Esophagus muscularis mucosa (tissue), 4 donors: ENCODE data around the gene PCF11. TPM values are rescaled to one million over a fixed set of nuclear protein-coding genes. Genes with fewer than 3 reads are reported as not detected.

Source experiments
- DNase-seq: peaks from one replicate; pipeline ENCODE4 v3.0.0-alpha.2; 2017; ENCODE audit errors: extremely low spot score
- H3K27ac ChIP-seq, 4 donors: fragments of 200-600 bp; sonication (generic); replicated peaks in 1 of 4; 1 replicate in 3 of 4; 2 replicates in 1 of 4; pipeline ENCODE4 v1.5.1; 2016 to 2019; ENCODE audit warnings: mild to moderate bottlenecking in 1 of 4
- H3K27me3 ChIP-seq, 4 donors: fragments of 200-600 bp; sonication (generic); one replicate each; pipeline versions ENCODE4 v1.5.1 to v1.6.0; 2016 to 2019
- H3K36me3 ChIP-seq, 4 donors: fragments of 200-600 bp; sonication (generic); one replicate each; pipeline ENCODE4 v1.5.1; 2016 to 2019
- H3K4me1 ChIP-seq, 4 donors: fragments of 200-600 bp; sonication (generic); one replicate each; pipeline ENCODE4 v1.5.1; 2016 to 2019
- H3K4me3 ChIP-seq, 4 donors: fragments of 200-600 bp; sonication (generic); 1 replicate in 2 of 4; 2 replicates in 2 of 4; pipeline ENCODE4 v1.5.1; 2016 to 2019; ENCODE audit warnings: mild to moderate bottlenecking in 4 of 4, moderate library complexity in 1 of 4
- H3K9me3 ChIP-seq, 4 donors: fragments of 200-600 bp; sonication (generic); 1 replicate in 3 of 4; 2 replicates in 1 of 4; pipeline ENCODE4 v1.5.1; 2016 to 2019
- EP300 ChIP-seq: sonication (generic); formaldehyde crosslinking; IDR thresholded peaks from one replicate; pipeline ENCODE4 v1.6.1; 2017; ENCODE audit warnings: antibody characterized with exemption
- POLR2A ChIP-seq: fragments of 450-650 bp; IDR thresholded peaks from one replicate; pipeline ENCODE4 v1.6.1; 2017; ENCODE audit warnings: antibody characterized with exemption, moderate library complexity, mild to moderate bottlenecking, low read depth
- POLR2AphosphoS5 ChIP-seq, 2 donors: sonication (generic); formaldehyde crosslinking; IDR thresholded peaks; one replicate each; pipeline ENCODE4 v1.6.1; 2017; ENCODE audit warnings: antibody characterized with exemption in 2 of 2
- WGBS: methylation state at CpG from one replicate; pipeline ENCODE4 v1.1.5; 2018; 5-methylcytosine and 5-hydroxymethylcytosine counted together
- intact Hi-C: fragments of 100-400 bp; cut with DNase I; formaldehyde crosslinking; loops from one replicate; pipeline ENCODE4 v1.15.1; 2023
- total RNA-seq, 4 donors: library from RNA; depleted of rRNA; stranded (reverse); fragments of >200 nt; gene quantifications; one replicate each; pipeline versions ENCODE4 v1.1.0 to v1.2.1, GENCODE V29; 2016
- TF ChIP-seq, protein P1 (sequence below), 3 experiments: fragments of 200-600 bp in 2 of 3; fragments of 450-650 bp in 1 of 3; sonication (generic) in 2 of 3; IDR thresholded peaks; one replicate each; pipeline ENCODE4 v1.5.1; 2017 to 2019; ENCODE audit warnings: antibody characterized with exemption in 3 of 3, mild to moderate bottlenecking in 2 of 3, moderate library complexity in 1 of 3

PCF11 gene
- total RNA-seq, 4 donors from 2014 or later, result 32.3 to 58.0 (median 41.9) TPM

- TF ChIP-seq POLR2AphosphoS5 (IDR thresholded peaks at IDR 0.05), result peak in 1 of 2 donors; percentile 35
- TF ChIP-seq POLR2A, result no peak
- H3K4me1 ChIP-seq, result peaks cover 30 to 41% (median 38%) of the 10 kb centered on the region in 4 donors
- DNase-seq, result no peak
- no peaks in the 10 kb centered on the region for H3K9me3 ChIP-seq
- no peaks in the 10 kb centered on the region for H3K36me3 ChIP-seq
- H3K27me3 ChIP-seq, result no peaks in the 10 kb centered on the region
- 1% methylated on average over 18 of the region's 18 CpGs for WGBS
- H3K27ac ChIP-seq, result peak overlapping the region; percentile 98 to 100 (median 100)
- intact Hi-C loops, result loop anchor here (2.0 to 10.0 kb wide), 4 partner anchors 35 to 257 kb away; partner anchors contain the start of genes ANKRD42, DDIAS, PRCP and RAB30
- H3K4me3 ChIP-seq, result peak overlapping the region; percentile 87 to 97 (median 93)
Measured at GRCh38 chr11:83157594-83158356, 844 bp downstream of the PCF11 start.

DNA sequence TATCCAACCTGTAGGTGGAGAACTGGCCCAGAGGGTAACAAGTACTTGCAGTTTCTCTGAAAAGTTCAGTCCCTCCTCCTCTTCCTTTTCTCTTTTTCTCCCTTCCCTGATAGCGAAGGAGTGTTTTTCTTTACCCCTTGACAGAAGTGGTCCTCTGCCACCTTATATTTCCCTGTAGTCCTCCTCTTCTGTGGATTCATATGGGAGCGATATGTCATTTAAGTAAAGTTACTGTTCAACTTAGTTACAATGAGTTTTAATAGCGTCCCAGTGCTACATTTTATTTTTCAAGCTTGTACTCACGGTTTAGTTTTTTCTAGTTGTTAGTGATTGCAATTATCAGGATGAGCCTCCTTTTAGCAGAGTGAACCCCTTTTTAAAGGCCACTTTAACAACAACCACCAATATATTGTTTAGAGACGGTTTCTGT, 1.4 kb downstream of the PCF11 start:
- Histone ChIP-seq H3K27ac (peak overlapping the region; percentile 98 to 100 (median 100)), H3K27me3 (no peaks in the 10 kb centered on the region), H3K9me3 (no peaks in the 10 kb centered on the region), H3K4me1 (peaks cover 35 to 45% (median 43%) of the 10 kb centered on the region in 4 donors), H3K36me3 (no peaks in the 10 kb centered on the region), H3K4me3 (peak overlapping the region; percentile 87 to 97 (median 93))
- TF ChIP-seq, protein P1, sequence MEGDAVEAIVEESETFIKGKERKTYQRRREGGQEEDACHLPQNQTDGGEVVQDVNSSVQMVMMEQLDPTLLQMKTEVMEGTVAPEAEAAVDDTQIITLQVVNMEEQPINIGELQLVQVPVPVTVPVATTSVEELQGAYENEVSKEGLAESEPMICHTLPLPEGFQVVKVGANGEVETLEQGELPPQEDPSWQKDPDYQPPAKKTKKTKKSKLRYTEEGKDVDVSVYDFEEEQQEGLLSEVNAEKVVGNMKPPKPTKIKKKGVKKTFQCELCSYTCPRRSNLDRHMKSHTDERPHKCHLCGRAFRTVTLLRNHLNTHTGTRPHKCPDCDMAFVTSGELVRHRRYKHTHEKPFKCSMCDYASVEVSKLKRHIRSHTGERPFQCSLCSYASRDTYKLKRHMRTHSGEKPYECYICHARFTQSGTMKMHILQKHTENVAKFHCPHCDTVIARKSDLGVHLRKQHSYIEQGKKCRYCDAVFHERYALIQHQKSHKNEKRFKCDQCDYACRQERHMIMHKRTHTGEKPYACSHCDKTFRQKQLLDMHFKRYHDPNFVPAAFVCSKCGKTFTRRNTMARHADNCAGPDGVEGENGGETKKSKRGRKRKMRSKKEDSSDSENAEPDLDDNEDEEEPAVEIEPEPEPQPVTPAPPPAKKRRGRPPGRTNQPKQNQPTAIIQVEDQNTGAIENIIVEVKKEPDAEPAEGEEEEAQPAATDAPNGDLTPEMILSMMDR (IDR thresholded peaks at IDR 0.05), result peak in 1 of 3 experiments; percentile 26
- TF ChIP-seq EP300, result no peak
- intact Hi-C loops, result loop anchor here (2.0 to 10.0 kb wide), 4 partner anchors 34 to 258 kb away; partner anchors contain the start of genes ANKRD42, DDIAS, PRCP and RAB30
- DNase-seq, result no peak
- WGBS, result 0% methylated on average over 5 of the region's 5 CpGs

DNA sequence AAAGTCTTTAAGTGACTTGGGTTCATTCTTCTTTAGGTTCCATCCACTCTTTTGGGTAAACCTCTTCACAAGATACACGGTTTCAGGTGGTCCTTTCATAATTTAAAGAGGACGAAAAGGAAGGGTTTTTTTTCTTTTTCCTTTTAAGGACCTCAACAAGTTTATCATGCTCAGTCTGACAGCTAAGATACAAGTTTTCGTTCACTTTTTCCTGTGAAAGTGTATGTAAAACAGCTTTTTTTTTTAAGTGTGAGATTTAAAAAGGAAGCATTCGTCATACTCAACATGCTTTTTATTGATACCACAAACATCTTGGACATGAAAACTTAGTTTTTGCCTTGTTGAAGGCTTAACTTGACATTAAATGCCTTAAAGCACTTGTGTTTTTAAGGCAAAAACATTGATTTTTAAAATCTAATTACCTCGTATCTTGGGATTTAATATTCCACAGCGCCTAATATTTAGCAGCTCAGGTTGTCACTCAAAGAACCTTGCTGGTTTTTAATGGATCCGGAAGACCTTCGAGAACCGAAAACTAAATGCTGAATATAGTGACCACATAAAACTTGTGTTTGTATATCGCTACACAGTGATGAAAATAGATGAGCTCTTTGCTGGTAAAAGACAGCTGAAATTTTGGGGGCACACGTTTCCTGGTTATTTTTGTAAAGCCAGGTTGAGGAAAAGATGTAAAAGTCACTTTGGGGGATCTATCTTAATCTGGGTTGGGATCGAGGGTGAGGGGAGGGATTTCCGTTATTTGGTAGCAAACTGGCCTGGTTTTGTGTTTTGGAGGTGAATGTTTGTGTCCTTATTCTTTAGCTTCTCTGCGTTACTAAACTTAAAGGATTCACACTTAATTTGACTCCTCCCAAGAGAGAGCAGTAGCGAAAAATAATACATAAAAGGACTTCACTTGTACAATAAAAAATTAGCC, 2.3 kb downstream of the PCF11 start:
- no peak for DNase-seq
- peaks cover 0 to 6% (median 2%) of the 10 kb centered on the region in 4 donors for H3K36me3 ChIP-seq
- peak overlapping the region; percentile 98 to 100 (median 100) for H3K27ac ChIP-seq
- WGBS, result 10% methylated on average over 15 of the region's 15 CpGs
- H3K4me1 ChIP-seq, result peaks cover 35 to 52% (median 45%) of the 10 kb centered on the region in 4 donors
- intact Hi-C loops, result loop anchor here (2.0 to 10.0 kb wide), 4 partner anchors 33 to 258 kb away; partner anchors contain the start of genes ANKRD42, DDIAS, PRCP and RAB30
- H3K27me3 ChIP-seq, result no peaks in the 10 kb centered on the region
- H3K9me3 ChIP-seq, result no peaks in the 10 kb centered on the region
- H3K4me3 ChIP-seq, result peak overlapping the region; percentile 87 to 97 (median 93)
- TF ChIP-seq, protein P1 (IDR thresholded peaks at IDR 0.05), result no peak
- TF ChIP-seq POLR2A (no peak), POLR2AphosphoS5 (IDR thresholded peaks at IDR 0.05) (no peak), EP300 (no peak)

DNA sequence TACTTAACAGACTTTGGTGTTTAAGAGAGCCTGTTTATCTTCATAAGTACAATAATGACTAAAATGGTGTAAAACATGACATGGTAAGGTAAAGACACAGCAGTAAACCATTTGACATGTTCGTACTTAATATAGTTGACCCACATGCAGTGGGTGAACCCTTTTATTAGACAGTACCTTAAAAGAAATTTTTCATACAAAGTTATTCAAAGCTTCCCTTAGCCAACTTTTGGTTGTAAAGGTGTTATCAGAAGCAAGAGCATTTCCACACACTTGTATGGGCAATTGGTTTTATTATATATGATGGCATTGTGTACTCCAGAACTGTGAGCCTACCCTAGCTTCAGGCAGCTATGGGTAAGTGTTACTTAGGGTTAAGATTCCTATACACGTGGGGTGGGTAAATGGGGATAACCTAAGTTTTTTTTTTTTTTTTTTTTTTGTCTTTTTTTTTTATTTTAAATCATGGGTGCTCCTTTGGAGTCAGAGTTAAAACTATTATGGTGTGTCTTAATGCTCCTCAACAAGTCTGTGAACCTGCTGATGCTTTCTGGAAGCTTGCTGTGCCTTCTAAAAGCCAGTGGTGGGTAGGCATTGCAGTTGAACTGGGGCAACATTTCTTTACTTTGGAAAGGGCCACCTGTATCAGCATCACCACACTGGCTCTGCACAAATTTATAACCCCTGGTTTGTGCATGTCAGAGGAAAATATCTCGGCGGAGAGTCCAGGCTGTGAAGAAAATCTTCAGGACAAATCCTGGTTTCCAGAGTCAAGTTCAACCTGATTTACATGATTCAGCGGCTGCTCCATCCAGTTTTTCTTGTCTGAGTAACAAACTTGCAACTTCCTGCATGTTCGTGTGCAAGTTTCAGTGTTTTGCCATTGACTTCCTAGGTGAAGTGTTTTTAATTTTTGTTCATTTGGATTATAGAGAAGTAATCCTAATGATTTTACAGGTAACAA, 3.3 kb downstream of the PCF11 start:
- no peak for DNase-seq
- Histone ChIP-seq H3K27ac (peak overlapping the region in 3 of 4 donors; percentile 3 to 100 (median 100)), H3K27me3 (no peaks in the 10 kb centered on the region), H3K9me3 (no peaks in the 10 kb centered on the region), H3K4me1 (peaks cover 35 to 52% (median 45%) of the 10 kb centered on the region in 4 donors), H3K36me3 (peaks cover 0 to 15% (median 11%) of the 10 kb centered on the region in 4 donors), H3K4me3 (peak overlapping the region; percentile 87 to 97 (median 93))
- TF ChIP-seq POLR2AphosphoS5 (IDR thresholded peaks at IDR 0.05) (no peak), EP300 (no peak), POLR2A (no peak)
- TF ChIP-seq, protein P1 (IDR thresholded peaks at IDR 0.05), result no peak
- intact Hi-C loops, result loop anchor here (2.0 to 10.0 kb wide), 4 partner anchors 32 to 259 kb away; partner anchors contain the start of genes ANKRD42, DDIAS, PRCP and RAB30
- 29% methylated on average over 6 of the region's 6 CpGs for WGBS
